ENCODE measurements around the gene FBXL5. TPM values are rescaled to one million over a fixed set of nuclear protein-coding genes. Genes with fewer than 3 reads are reported as not detected.

The FBXL5 gene
- total RNA-seq, 4 donors from 2014 or later, result 73.2 to 120 (median 93.7) TPM

DNA sequence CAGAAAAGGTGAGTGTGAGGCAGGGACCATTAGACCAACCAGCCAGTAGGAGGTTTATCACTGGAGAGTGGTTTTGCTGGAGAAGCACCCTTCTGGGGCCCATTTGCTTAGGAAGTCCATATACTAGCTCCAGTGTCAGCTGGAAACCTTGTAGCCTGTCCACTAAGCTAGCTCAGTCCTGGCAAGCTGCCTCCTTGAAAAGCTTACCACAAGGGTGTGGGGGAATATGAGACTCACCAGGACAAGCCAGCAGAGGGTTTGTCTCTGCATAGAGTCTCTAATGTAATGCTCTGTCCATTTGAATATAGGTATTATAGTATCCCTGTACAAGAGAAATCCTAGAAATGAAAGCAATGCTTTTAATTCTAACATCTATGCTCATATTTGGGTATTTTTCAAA, 86.3 kb downstream of the FBXL5 start:
- Histone ChIP-seq H3K27me3 (no peaks in the 10 kb centered on the region), H3K27ac (no peak overlapping the region), H3K36me3 (peaks cover 29% of the 10 kb centered on the region), H3K4me1 (no peaks in the 10 kb centered on the region), H3K9me3 (no peaks in the 10 kb centered on the region), H3K4me3 (no peak overlapping the region)
- TF ChIP-seq POLR2AphosphoS5 (IDR thresholded peaks at IDR 0.05), result no peak
- no peak for TF ChIP-seq POLR2A (IDR thresholded peaks at IDR 0.05)
- DNase-seq (ENCODE audit: low spot score in 2 of 2), result no peak

DNA sequence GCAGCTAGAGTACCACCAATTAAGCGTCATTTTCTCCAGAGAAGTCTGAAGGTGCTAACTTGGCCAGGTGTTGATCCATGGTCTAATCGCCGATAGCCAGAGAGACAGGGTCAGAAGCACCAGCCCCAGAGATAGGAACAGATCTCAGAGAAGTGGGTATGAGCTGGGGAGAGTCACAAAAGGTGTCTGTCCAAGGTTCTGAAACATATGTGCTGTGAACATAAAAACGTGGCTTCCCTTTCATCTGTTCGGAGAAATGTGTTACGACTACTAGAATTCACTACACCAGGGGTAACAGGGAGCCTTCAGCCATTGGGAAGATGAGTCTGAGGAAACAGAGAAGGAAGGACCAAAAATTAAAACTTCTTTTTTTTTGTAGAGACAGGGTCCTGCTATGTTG, 91.3 kb downstream of the FBXL5 start:
- H3K36me3 ChIP-seq, result peaks cover 35% of the 10 kb centered on the region
- no peaks in the 10 kb centered on the region for H3K27me3 ChIP-seq
- DNase-seq (ENCODE audit: low spot score in 2 of 2), result no peak
- no peak overlapping the region for H3K4me3 ChIP-seq
- TF ChIP-seq POLR2A (IDR thresholded peaks at IDR 0.05) (no peak), EP300 (IDR thresholded peaks at IDR 0.05) (no peak), POLR2AphosphoS5 (IDR thresholded peaks at IDR 0.05) (no peak)
- TF ChIP-seq, protein P1, sequence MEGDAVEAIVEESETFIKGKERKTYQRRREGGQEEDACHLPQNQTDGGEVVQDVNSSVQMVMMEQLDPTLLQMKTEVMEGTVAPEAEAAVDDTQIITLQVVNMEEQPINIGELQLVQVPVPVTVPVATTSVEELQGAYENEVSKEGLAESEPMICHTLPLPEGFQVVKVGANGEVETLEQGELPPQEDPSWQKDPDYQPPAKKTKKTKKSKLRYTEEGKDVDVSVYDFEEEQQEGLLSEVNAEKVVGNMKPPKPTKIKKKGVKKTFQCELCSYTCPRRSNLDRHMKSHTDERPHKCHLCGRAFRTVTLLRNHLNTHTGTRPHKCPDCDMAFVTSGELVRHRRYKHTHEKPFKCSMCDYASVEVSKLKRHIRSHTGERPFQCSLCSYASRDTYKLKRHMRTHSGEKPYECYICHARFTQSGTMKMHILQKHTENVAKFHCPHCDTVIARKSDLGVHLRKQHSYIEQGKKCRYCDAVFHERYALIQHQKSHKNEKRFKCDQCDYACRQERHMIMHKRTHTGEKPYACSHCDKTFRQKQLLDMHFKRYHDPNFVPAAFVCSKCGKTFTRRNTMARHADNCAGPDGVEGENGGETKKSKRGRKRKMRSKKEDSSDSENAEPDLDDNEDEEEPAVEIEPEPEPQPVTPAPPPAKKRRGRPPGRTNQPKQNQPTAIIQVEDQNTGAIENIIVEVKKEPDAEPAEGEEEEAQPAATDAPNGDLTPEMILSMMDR (IDR thresholded peaks at IDR 0.05), result no peak
- WGBS, result 79% methylated on average over 6 of the region's 6 CpGs
- no peak overlapping the region for H3K27ac ChIP-seq
- H3K4me1 ChIP-seq, result no peaks in the 10 kb centered on the region
- H3K9me3 ChIP-seq, result no peaks in the 10 kb centered on the region

DNA sequence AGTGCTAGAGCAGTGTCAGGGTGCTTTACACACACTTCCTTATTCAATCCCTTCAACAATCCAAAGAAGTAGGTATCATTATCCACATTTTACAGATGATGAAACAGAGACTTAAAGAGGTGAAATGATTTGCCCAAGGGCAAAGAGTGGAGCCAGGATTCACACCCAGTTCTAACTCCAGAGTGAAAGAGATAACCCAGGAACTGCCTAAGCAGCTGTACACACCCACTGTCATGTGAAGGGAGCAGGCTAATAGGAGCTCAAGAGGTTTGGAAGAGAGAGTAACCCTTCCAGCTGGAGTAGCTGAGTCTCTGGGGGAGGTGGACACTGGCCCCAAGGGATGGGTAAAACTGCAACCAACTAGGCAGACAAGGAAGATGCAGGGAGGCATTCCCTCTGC, 92.5 kb downstream of the FBXL5 start:
- Histone ChIP-seq H3K4me1 (no peaks in the 10 kb centered on the region), H3K27me3 (no peaks in the 10 kb centered on the region), H3K4me3 (no peak overlapping the region), H3K27ac (no peak overlapping the region), H3K36me3 (peaks cover 26% of the 10 kb centered on the region), H3K9me3 (no peaks in the 10 kb centered on the region)
- TF ChIP-seq POLR2AphosphoS5 (IDR thresholded peaks at IDR 0.05), result no peak
- TF ChIP-seq, protein P1 (IDR thresholded peaks at IDR 0.05), result no peak
- TF ChIP-seq POLR2A (IDR thresholded peaks at IDR 0.05), result no peak
- TF ChIP-seq EP300 (IDR thresholded peaks at IDR 0.05), result no peak
- DNase-seq (ENCODE audit: low spot score in 2 of 2), result no peak

DNA sequence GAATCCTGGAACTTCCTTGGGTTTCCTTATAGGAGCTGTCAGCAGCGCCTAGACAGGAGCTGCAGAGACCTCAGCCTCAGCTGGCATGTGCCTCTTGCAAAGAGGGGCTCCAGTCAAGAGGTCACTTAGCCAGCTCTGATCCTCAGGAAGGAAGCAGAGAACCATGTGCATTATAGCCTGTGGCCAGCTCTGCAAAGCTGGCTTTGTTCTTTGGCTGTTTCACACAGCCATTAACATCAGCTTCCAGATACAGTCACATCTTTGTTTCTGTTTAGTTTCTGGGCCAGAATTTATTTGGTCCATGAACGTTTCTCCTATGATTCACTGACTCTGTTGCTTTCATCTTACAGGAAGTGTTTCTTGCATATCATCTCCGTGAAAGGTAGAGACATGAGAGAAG, 93.0 kb downstream of the FBXL5 start:
- DNase-seq (ENCODE audit: low spot score in 2 of 2), result no peak
- Histone ChIP-seq H3K36me3 (peaks cover 23% of the 10 kb centered on the region), H3K27ac (no peak overlapping the region), H3K9me3 (no peaks in the 10 kb centered on the region), H3K27me3 (no peaks in the 10 kb centered on the region), H3K4me1 (no peaks in the 10 kb centered on the region), H3K4me3 (no peak overlapping the region)
- WGBS, result 54% methylated on average over 3 of the region's 3 CpGs
- TF ChIP-seq, protein P1 (IDR thresholded peaks at IDR 0.05), result no peak
- no peak for TF ChIP-seq POLR2AphosphoS5 (IDR thresholded peaks at IDR 0.05)
- no peak for TF ChIP-seq POLR2A (IDR thresholded peaks at IDR 0.05)
- TF ChIP-seq EP300 (IDR thresholded peaks at IDR 0.05), result no peak

DNA sequence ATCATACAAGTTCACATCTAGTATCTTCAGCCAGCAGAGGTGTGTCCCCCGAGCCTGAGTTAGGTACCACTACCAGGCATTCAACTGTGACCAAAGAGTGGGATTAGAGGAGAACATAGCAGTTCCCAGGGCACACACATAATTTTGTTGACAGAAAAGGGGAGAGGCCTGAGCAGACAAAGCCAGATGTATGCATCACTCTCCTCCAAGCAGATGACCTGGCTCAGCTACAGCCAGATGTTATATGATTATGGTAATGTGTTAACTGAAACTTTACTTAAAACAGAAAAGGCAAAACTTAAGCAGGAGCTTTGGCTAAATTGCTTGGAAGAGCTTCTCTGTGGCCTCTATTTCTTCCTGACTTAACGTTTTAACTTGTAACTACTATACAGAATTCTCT, 96.6 kb downstream of the FBXL5 start:
- no peaks in the 10 kb centered on the region for H3K9me3 ChIP-seq
- no peak overlapping the region for H3K27ac ChIP-seq
- no peaks in the 10 kb centered on the region for H3K27me3 ChIP-seq
- WGBS, result 88% methylated on average over 2 of the region's 2 CpGs
- TF ChIP-seq, protein P1 (IDR thresholded peaks at IDR 0.05), result no peak
- TF ChIP-seq POLR2A (IDR thresholded peaks at IDR 0.05) (no peak), EP300 (IDR thresholded peaks at IDR 0.05) (no peak), POLR2AphosphoS5 (IDR thresholded peaks at IDR 0.05) (no peak)
- peaks cover 20% of the 10 kb centered on the region for H3K36me3 ChIP-seq
- H3K4me1 ChIP-seq, result no peaks in the 10 kb centered on the region
- H3K4me3 ChIP-seq, result no peak overlapping the region
- no peak for DNase-seq (ENCODE audit: low spot score in 2 of 2)
